Uterus (tissue), 4 donors: Measurements from ENCODE around the gene PRR19. TPM values are rescaled to one million over a fixed set of nuclear protein-coding genes. Genes with fewer than 3 reads are reported as not detected.

ENCODE experiments used
- DNase-seq, 2 donors: peaks; one replicate each; pipeline ENCODE4 v3.0.0-alpha.2; 2019 to 2020
- H3K27ac ChIP-seq, 2 donors: fragments of 200-600 bp; sonication (generic); 1 replicate in 1 of 2; 2 replicates in 1 of 2; pipeline ENCODE4 v1.5.1; 2016 to 2018
- H3K27me3 ChIP-seq, 2 donors: fragments of 200-600 bp; sonication (generic); one replicate each; pipeline ENCODE4 v1.5.1; 2018 to 2019; ENCODE audit warnings: control low read depth in 1 of 2
- H3K36me3 ChIP-seq, 2 donors: fragments of 200-600 bp; sonication (generic); one replicate each; pipeline ENCODE4 v1.5.1; 2019; ENCODE audit warnings: control low read depth in 1 of 2
- H3K4me1 ChIP-seq, 2 donors: fragments of 200-600 bp; sonication (generic); one replicate each; pipeline ENCODE4 v1.5.1; 2018 to 2019; ENCODE audit warnings: control low read depth in 1 of 2
- H3K4me3 ChIP-seq, 2 donors: fragments of 200-600 bp; sonication (generic); 1 replicate in 1 of 2; 2 replicates in 1 of 2; pipeline ENCODE4 v1.5.1; 2018 to 2019; ENCODE audit warnings: mild to moderate bottlenecking in 1 of 2
- H3K9me3 ChIP-seq, 2 donors: fragments of 200-600 bp; sonication (generic); one replicate each; pipeline ENCODE4 v1.5.1; 2019; ENCODE audit warnings: control low read depth in 1 of 2
- POLR2A ChIP-seq, 2 donors: fragments of 450-650 bp; IDR thresholded peaks; one replicate each; pipeline ENCODE4 v1.6.1; 2016; ENCODE audit warnings: antibody characterized with exemption in 2 of 2, mild to moderate bottlenecking in 1 of 2, moderate library complexity in 1 of 2
- intact Hi-C: fragments of 100-400 bp; cut with DNase I; formaldehyde crosslinking; loops from one replicate; pipeline ENCODE4 v1.15.1; 2023; ENCODE audit warnings: low total_unique reads
- microRNA-seq: library from miRNA; unstranded; fragments of <30 nt; microRNA quantifications from one replicate; pipeline ENCODE4, GENCODE V29; 2016; ENCODE audit warnings: borderline microRNAs expressed, borderline replicate concordance
- small RNA-seq: library from RNA; depleted of rRNA; stranded (forward); fragments of <200 nt; gene quantifications from one replicate; pipeline ENCODE3, GENCODE V24; 2016
- total RNA-seq, 4 donors: library from RNA; depleted of rRNA in 3 of 4; stranded (reverse); fragments of >200 nt in 3 of 4; gene quantifications; one replicate each; pipeline versions ENCODE4 v1.1.0 to v1.2.4, GENCODE V29; 2014 to 2023
- TF ChIP-seq, protein P1 (sequence below), 4 experiments: fragments of 200-600 bp in 2 of 4; fragments of 450-650 bp in 2 of 4; sonication (generic) in 2 of 4; IDR thresholded peaks; one replicate each; pipeline ENCODE4 v1.5.1; 2016 to 2019; ENCODE audit warnings: antibody characterized with exemption in 4 of 4, mild to moderate bottlenecking in 2 of 4, moderate library complexity in 1 of 4
- donor health status: DM: yes; HTN: yes; CAD: no.

The PRR19 gene
- total RNA-seq, 4 donors from 2014 or later: 0.14 TPM; not detected in 3

- Histone ChIP-seq H3K4me3 (no peak overlapping the region), H3K27me3 (no peaks in the 10 kb centered on the region), H3K36me3 (no peaks in the 10 kb centered on the region), H3K4me1 (no peaks in the 10 kb centered on the region), H3K9me3 (no peaks in the 10 kb centered on the region), H3K27ac (no peak overlapping the region)
- intact Hi-C loops: no loop called here
- no peak for TF ChIP-seq POLR2A (IDR thresholded peaks at IDR 0.05)
- TF ChIP-seq, protein P1, sequence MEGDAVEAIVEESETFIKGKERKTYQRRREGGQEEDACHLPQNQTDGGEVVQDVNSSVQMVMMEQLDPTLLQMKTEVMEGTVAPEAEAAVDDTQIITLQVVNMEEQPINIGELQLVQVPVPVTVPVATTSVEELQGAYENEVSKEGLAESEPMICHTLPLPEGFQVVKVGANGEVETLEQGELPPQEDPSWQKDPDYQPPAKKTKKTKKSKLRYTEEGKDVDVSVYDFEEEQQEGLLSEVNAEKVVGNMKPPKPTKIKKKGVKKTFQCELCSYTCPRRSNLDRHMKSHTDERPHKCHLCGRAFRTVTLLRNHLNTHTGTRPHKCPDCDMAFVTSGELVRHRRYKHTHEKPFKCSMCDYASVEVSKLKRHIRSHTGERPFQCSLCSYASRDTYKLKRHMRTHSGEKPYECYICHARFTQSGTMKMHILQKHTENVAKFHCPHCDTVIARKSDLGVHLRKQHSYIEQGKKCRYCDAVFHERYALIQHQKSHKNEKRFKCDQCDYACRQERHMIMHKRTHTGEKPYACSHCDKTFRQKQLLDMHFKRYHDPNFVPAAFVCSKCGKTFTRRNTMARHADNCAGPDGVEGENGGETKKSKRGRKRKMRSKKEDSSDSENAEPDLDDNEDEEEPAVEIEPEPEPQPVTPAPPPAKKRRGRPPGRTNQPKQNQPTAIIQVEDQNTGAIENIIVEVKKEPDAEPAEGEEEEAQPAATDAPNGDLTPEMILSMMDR (IDR thresholded peaks at IDR 0.05): no peak
- DNase-seq: no peak
These were observed 51.5 kb downstream of the PRR19 start for GRCh38 chr19:42353341-42354015.

DNA sequence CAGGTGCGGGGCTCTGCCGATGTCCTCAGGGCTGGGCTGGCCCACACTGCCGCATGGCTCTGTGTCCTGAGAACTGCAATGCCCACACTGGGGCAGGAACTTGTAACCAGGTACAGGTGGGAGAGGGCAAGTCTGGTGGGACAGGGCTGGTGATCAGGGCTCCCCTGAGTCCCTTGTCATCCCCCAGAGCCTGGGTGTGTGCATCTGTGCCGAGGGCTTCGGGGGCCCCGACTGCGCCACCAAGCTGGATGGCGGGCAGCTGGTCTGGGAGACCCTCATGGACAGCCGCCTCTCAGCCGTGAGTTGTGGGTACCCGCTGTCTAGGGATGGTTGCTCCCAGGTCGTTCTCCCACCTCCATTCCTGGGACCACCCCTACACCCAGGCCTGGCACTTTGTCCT is 54.0 kb downstream of the PRR19 start:
- Histone ChIP-seq H3K9me3 (no peaks in the 10 kb centered on the region), H3K4me1 (no peaks in the 10 kb centered on the region), H3K4me3 (no peak overlapping the region), H3K27ac (no peak overlapping the region), H3K27me3 (no peaks in the 10 kb centered on the region), H3K36me3 (no peaks in the 10 kb centered on the region)
- DNase-seq: no peak
- intact Hi-C loops: no loop called here
- TF ChIP-seq, protein P1 (IDR thresholded peaks at IDR 0.05): no peak
- TF ChIP-seq POLR2A (IDR thresholded peaks at IDR 0.05): no peak

- H3K4me1 ChIP-seq: no peaks in the 10 kb centered on the region
- no peaks in the 10 kb centered on the region for H3K27me3 ChIP-seq
- no peak for DNase-seq
- no peak overlapping the region for H3K4me3 ChIP-seq
- no peak overlapping the region for H3K27ac ChIP-seq
- intact Hi-C loops: no loop called here
- no peaks in the 10 kb centered on the region for H3K9me3 ChIP-seq
- H3K36me3 ChIP-seq: no peaks in the 10 kb centered on the region
- TF ChIP-seq, protein P1 (IDR thresholded peaks at IDR 0.05): no peak
- TF ChIP-seq POLR2A (IDR thresholded peaks at IDR 0.05): no peak
These were observed 54.8 kb downstream of the PRR19 start for GRCh38 chr19:42356686-42357085.

DNA sequence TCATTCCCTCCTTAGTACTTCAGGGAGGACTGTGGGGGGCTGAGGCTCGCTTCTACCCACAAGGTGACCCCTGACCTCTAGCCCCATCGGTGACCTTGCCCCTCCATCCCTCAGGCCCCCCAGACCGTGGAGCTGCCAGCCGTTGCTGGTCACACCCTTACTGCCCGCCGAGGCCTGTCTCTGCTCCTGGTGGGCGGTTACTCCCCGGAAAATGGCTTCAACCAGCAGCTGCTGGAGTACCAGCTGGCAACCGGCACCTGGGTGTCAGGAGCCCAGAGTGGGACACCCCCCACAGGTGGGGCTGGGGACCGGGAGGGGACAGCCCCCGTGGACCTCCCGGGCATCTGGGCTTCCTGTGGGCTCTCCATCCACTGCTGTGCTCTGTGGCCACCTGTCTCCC is 55.4 kb downstream of the PRR19 start:
- H3K36me3 ChIP-seq: no peaks in the 10 kb centered on the region

More for the DNA sequence above, 55.4 kb downstream of the PRR19 start:
- H3K4me1 ChIP-seq: no peaks in the 10 kb centered on the region
- no peak overlapping the region for H3K4me3 ChIP-seq
- TF ChIP-seq POLR2A (IDR thresholded peaks at IDR 0.05): no peak
- TF ChIP-seq, protein P1 (IDR thresholded peaks at IDR 0.05): no peak
- no peaks in the 10 kb centered on the region for H3K27me3 ChIP-seq
- H3K27ac ChIP-seq: no peak overlapping the region
- intact Hi-C loops: no loop called here
- H3K9me3 ChIP-seq: no peaks in the 10 kb centered on the region
- DNase-seq: no peak

Small RNA genes within 50 kb of the gene (microRNA-seq; reads per million reads assigned to microRNA genes)
- gene MIR8077: not detected

Small RNA genes within 50 kb of the gene (small RNA-seq; reads per million reads assigned to genes)
- gene MIR8077: not detected

Other genes starting within 250 kb of the PRR19 start
- 10 to 100 TPM in 1 of 4 donors, 1 to 10 TPM in 2, not detected in 1; 5.6 to 17.8 (median 7.0) TPM for gene GRIK5, start 231.9 kb upstream of the PRR19 start, total RNA-seq
- gene ZNF574, start 226.0 kb upstream of the PRR19 start, total RNA-seq: 10 to 100 TPM in 3 of 4 donors, 1 to 10 TPM in 1; 5.6 to 19.9 (median 14.1) TPM
- 1 to 10 TPM in 1 of 4 donors, under 1 TPM in 2, not detected in 1; 0.55 to 3.2 (median 0.77) TPM for gene POU2F2, start 169.7 kb upstream of the PRR19 start, total RNA-seq
- gene DEDD2, start 84.5 kb upstream of the PRR19 start, total RNA-seq: 100 to 1,000 TPM in 1 of 4 donors, 10 to 100 TPM in 2, 1 to 10 TPM in 1; 8.2 to 127 (median 23.0) TPM
- 10 to 100 TPM in 2 of 4 donors, 1 to 10 TPM in 2; 1.0 to 20.6 (median 8.4) TPM for gene ZNF526, start 81.8 kb upstream of the PRR19 start, total RNA-seq
- gene GSK3A, start 59.5 kb upstream of the PRR19 start, total RNA-seq: 10 to 100 TPM in 3 of 4 donors, 1 to 10 TPM in 1; 3.5 to 44.3 (median 34.4) TPM
- 100 to 1,000 TPM in 1 of 4 donors, 10 to 100 TPM in 3; 14.1 to 141 (median 42.9) TPM for gene ERF, start 47.0 kb upstream of the PRR19 start, total RNA-seq
- 100 to 1,000 TPM in 1 of 4 donors, 10 to 100 TPM in 3; 28.7 to 155 (median 47.4) TPM for gene CIC, start 32.9 kb upstream of the PRR19 start, total RNA-seq
- gene PAFAH1B3, start 492 bp downstream of the PRR19 start, total RNA-seq: 10 to 100 TPM in 2 of 4 donors, 1 to 10 TPM in 1, not detected in 1; 5.6 to 35.0 (median 19.4) TPM
- gene TMEM145, start 11.2 kb downstream of the PRR19 start, total RNA-seq: under 1 TPM in 1 of 4 donors, not detected in 3; 0.69 TPM
- gene MEGF8, start 23.5 kb downstream of the PRR19 start, total RNA-seq: 10 to 100 TPM in 3 of 4 donors, 1 to 10 TPM in 1; 3.6 to 30.0 (median 19.1) TPM
- gene CNFN, start 88.2 kb downstream of the PRR19 start, total RNA-seq: 1 to 10 TPM in 1 of 4 donors, not detected in 3; 2.6 TPM
- gene LIPE, start 125.3 kb downstream of the PRR19 start, total RNA-seq: 10 to 100 TPM in 1 of 4 donors, 1 to 10 TPM in 1, not detected in 2; 9.5 to 26.0 TPM
- not detected for gene CXCL17, start 140.8 kb downstream of the PRR19 start, total RNA-seq
- 10 to 100 TPM in 2 of 4 donors, under 1 TPM in 2; 0.51 to 24.7 (median 6.5) TPM for gene CEACAM1, start 226.3 kb downstream of the PRR19 start, total RNA-seq